Breast epithelium (tissue), 4 donors: Measurements from ENCODE around the gene CABP5. TPM values are rescaled to one million over a fixed set of nuclear protein-coding genes. Genes with fewer than 3 reads are reported as not detected.
A peak's percentile ranks its signal among the peaks of the same experiment; 100 is the strongest.
"Not testable (repeated sequence)": the region's sequence is repeated elsewhere in the genome, so short reads cannot be mapped to it uniquely, and the experiment has no call there.

ENCODE experiments used
- DNase-seq, 2 donors: peaks; one replicate each; pipeline ENCODE4 v3.0.0-alpha.2; 2019; ENCODE audit warnings: low spot score in 2 of 2
- H3K27ac ChIP-seq, 2 donors: fragments of 200-600 bp; sonication (generic) in 1 of 2; one replicate each; pipeline ENCODE4 v1.5.1; 2016 to 2019; ENCODE audit warnings: mild to moderate bottlenecking in 1 of 2
- H3K27me3 ChIP-seq, 2 donors: fragments of 200-600 bp; sonication (generic) in 1 of 2; one replicate each; pipeline versions ENCODE4 v1.5.1 to v1.6.0; 2017 to 2019; ENCODE audit warnings: control low read depth in 1 of 2, mild to moderate bottlenecking in 1 of 2
- H3K36me3 ChIP-seq: fragments of 200-600 bp; one replicate; pipeline ENCODE4 v1.5.1; 2019
- H3K4me1 ChIP-seq, 2 donors: fragments of 200-600 bp; sonication (generic); one replicate each; pipeline ENCODE4 v1.5.1; 2016 to 2019; ENCODE audit warnings: control low read depth in 1 of 2
- H3K4me3 ChIP-seq, 3 donors: fragments of 200-600 bp; sonication (generic); 1 replicate in 2 of 3; 2 replicates in 1 of 3; pipeline ENCODE4 v1.5.1; 2016 to 2019; ENCODE audit warnings: mild to moderate bottlenecking in 3 of 3, moderate library complexity in 2 of 3
- H3K9me3 ChIP-seq, 2 donors: fragments of 200-600 bp; sonication (generic) in 1 of 2; one replicate each; pipeline ENCODE4 v1.5.1; 2016 to 2019; ENCODE audit warnings: control low read depth in 1 of 2
- CTCF ChIP-seq, 3 donors: fragments of 450-650 bp; IDR thresholded peaks; one replicate each; pipeline ENCODE4 v1.5.1; 2016 to 2017; ENCODE audit warnings: antibody characterized with exemption in 3 of 3, mild to moderate bottlenecking in 3 of 3, moderate library complexity in 3 of 3
- POLR2A ChIP-seq: fragments of 450-650 bp; IDR thresholded peaks from one replicate; pipeline ENCODE4 v1.6.1; 2016; ENCODE audit warnings: antibody characterized with exemption, mild to moderate bottlenecking, moderate library complexity
- POLR2AphosphoS5 ChIP-seq, 3 donors: sonication (generic); formaldehyde crosslinking; IDR thresholded peaks; one replicate each; pipeline ENCODE4 v1.6.1; 2017; ENCODE audit warnings: antibody characterized with exemption in 3 of 3
- intact Hi-C: fragments of 100-400 bp; cut with DNase I; formaldehyde crosslinking; loops from one replicate; pipeline ENCODE4 v1.15.1; 2023; ENCODE audit warnings: low total_unique reads
- total RNA-seq, 3 donors: library from RNA; depleted of rRNA; stranded (reverse); fragments of >200 nt; gene quantifications; one replicate each; pipeline ENCODE4 v1.1.0, GENCODE V29; 2016

CABP5 gene
- total RNA-seq, result not detected

DNA sequence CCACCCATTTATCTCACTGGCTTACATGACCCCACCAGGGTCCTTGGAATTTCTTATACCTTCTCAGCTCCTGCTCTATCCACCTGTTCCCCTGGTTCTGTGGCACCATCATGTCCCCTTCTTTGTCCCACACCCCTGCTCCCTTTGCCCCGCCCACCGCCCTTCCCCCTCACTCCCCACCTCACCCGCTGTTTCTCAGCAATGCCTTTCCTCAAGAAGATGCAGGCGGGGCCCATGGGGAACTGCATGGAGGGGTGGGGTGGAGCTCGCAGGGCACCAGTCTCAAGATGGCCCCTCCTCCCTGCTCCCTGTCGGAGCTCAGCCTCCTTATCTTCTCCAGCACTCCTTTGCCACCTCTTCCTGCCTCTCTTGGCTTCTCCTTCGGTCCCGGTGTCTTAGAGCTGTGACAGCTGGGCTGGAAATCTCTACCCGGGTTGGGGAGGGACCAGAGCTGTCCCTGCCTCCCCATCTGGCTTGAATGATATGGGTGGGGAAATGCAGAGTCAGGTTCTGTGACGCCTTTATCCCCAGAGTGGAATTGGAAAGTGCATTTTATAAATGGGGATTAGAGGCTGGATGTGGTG is at the start of gene CABP5:
TSS of gene CABP5 (minus strand) at position 405 of the 584 bp plus-strand sequence. CDS start at position 248, 157 bp downstream.
- Histone ChIP-seq H3K4me1 (no peaks in the 10 kb centered on the region), H3K36me3 (no peaks in the 10 kb centered on the region), H3K9me3 (no peaks in the 10 kb centered on the region), H3K4me3 (no peak within 1 kb of the TSS), H3K27me3 (peaks cover 0 to 20% of the 10 kb centered on the region in 2 donors), H3K27ac (no peak within 1 kb of the TSS)
- intact Hi-C loops, result no loop called here
- DNase-seq, result no peak
- no peak for TF ChIP-seq POLR2AphosphoS5 (IDR thresholded peaks at IDR 0.05)
- no peak for TF ChIP-seq POLR2A
- no peak for TF ChIP-seq CTCF (IDR thresholded peaks at IDR 0.05)

DNA sequence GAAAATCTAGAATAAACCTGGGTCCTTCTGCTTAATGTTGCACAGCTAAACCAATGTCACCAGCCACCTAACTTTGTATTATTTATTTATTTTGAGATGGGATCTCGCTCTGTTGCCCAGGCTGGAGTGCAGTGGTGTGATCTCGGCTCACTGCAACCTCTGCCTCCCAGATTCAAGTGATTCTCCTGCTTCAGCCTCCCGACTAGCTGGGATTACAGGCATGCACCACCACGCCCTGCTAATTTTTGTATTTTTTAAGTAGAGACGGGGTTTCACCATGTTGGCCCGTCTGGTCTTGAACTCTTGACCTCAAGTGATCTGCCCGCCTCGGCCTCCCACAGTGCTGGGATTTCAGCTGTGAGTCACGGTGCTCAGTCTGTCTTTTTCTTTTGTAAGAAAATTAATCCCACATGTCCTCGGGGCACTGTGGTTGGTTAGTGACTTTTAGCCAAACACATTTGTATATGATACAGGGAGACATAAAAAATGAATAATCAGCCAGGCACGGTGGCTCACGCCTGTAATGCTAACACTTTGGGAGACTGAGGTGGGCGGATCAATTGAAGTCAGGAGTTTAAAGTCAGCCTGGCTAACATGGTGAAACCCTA is 47.3 kb upstream of the CABP5 start:
- H3K4me1 ChIP-seq, H3K27ac ChIP-seq, H3K4me3 ChIP-seq, H3K36me3 ChIP-seq, intact Hi-C loops, H3K27me3 ChIP-seq: not testable (repeated sequence)
- peak in 1 of 2 donors; percentile 33 for DNase-seq
- peaks cover 4 to 20% of the 10 kb centered on the region in 2 donors for H3K9me3 ChIP-seq

- H3K36me3 ChIP-seq, result no peaks in the 10 kb centered on the region
- DNase-seq, result peak in 1 of 2 donors; percentile 34
- TF ChIP-seq POLR2A (no peak), POLR2AphosphoS5 (IDR thresholded peaks at IDR 0.05) (no peak), CTCF (IDR thresholded peaks at IDR 0.05) (no peak)
- no peak overlapping the region for H3K27ac ChIP-seq
- H3K9me3 ChIP-seq, result peaks cover 4 to 20% of the 10 kb centered on the region in 2 donors
- intact Hi-C loops, result no loop called here
- H3K27me3 ChIP-seq, result no peaks in the 10 kb centered on the region
- H3K4me3 ChIP-seq, result no peak overlapping the region
- no peaks in the 10 kb centered on the region for H3K4me1 ChIP-seq
These were observed 46.5 kb upstream of the CABP5 start for GRCh38 chr19:48090281-48090802.

GRCh38 chr19:48088991-48089390 is 45.1 kb upstream of the CABP5 start:
- H3K27me3 ChIP-seq, H3K9me3 ChIP-seq, H3K4me1 ChIP-seq, H3K27ac ChIP-seq, intact Hi-C loops, H3K4me3 ChIP-seq, H3K36me3 ChIP-seq: not testable (repeated sequence)
- DNase-seq, result peak in 1 of 2 donors; percentile 6

DNA sequence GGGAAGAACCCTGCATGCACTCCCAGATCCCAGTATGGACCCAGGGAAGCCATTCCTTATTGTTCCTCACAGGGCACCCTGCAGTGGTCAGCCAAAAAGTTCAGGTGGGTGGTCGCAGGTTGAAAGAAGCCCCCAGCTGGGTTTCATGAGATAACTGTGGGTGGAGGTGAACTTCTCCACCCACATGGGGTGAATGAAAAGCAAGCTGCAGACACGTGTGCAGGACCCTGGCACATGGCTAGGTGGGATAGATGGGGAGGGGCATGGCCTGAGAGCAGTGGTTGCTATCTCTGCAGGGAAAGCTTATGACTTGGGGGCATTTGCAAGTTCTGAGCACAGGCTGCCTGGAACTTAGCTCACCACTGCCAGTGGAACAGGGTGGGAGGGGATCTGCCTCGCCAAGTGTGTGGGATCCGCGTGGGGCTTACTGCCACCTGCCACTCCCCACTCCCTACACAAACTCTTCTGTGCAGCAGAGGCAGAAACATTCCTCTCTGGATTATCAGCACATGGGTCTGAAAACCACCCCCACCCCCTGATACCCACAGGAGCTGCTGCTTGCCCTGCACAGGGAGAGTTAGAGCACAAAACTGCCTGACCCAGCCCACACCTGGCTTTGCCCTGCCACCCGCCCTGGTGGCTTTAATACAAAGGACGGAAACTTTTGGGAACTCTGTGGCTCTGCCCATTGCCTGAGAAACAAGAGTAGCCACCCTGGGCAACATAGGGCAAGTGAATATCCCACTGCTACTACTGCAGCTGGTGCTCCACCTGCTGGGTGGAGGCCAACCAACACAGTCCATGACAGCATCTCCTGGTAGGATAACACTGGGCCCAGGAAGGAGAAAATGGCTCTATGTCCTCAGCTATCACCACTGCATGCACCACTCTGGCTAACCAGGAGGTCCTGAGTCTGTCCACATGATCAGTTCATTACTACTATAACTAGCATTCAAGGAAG is 42.3 kb upstream of the CABP5 start:
- Histone ChIP-seq H3K27me3 (no peaks in the 10 kb centered on the region), H3K4me1 (no peaks in the 10 kb centered on the region), H3K36me3 (no peaks in the 10 kb centered on the region), H3K9me3 (no peaks in the 10 kb centered on the region), H3K27ac (no peak overlapping the region), H3K4me3 (no peak overlapping the region)
- TF ChIP-seq CTCF (IDR thresholded peaks at IDR 0.05) (no peak), POLR2AphosphoS5 (IDR thresholded peaks at IDR 0.05) (no peak), POLR2A (no peak)
- DNase-seq, result peak in 1 of 2 donors; percentile 27
- intact Hi-C loops, result no loop called here

GRCh38 chr19:48085076-48085475 is 41.2 kb upstream of the CABP5 start:
- no peak for DNase-seq
- intact Hi-C loops, result no loop called here

More at GRCh38 chr19:48085076-48085475, 41.2 kb upstream of the CABP5 start:
- TF ChIP-seq CTCF (IDR thresholded peaks at IDR 0.05), result no peak
- TF ChIP-seq POLR2A, result no peak
- TF ChIP-seq POLR2AphosphoS5 (IDR thresholded peaks at IDR 0.05), result no peak
- Histone ChIP-seq H3K4me3 (no peak overlapping the region), H3K4me1 (no peaks in the 10 kb centered on the region), H3K9me3 (no peaks in the 10 kb centered on the region), H3K27me3 (no peaks in the 10 kb centered on the region), H3K27ac (no peak overlapping the region), H3K36me3 (no peaks in the 10 kb centered on the region)
